ENCODE data around the gene PLCB2. TPM values are rescaled to one million over a fixed set of nuclear protein-coding genes. Genes with fewer than 3 reads are reported as not detected.

Gene PLCB2
- total RNA-seq, 1 donor from 2014 or later = 5.1 TPM

- no peak for DNase-seq (ENCODE audit: extremely low read depth, low read depth, low spot score)
Measured at GRCh38 chr15:40272485-40273056, 35.2 kb downstream of the PLCB2 start.

GRCh38 chr15:40271685-40272484, 35.9 kb downstream of the PLCB2 start:
- DNase-seq (ENCODE audit: extremely low read depth, low read depth, low spot score) = no peak

- DNase-seq (ENCODE audit: extremely low read depth, low read depth, low spot score) = no peak
Measured at GRCh38 chr15:40270246-40270995, 37.3 kb downstream of the PLCB2 start.

GRCh38 chr15:40269604-40270003, 38.1 kb downstream of the PLCB2 start:
- no peak for DNase-seq (ENCODE audit: extremely low read depth, low read depth, low spot score)

GRCh38 chr15:40267670-40268069, 40.1 kb downstream of the PLCB2 start:
- DNase-seq (ENCODE audit: extremely low read depth, low read depth, low spot score) = no peak

- DNase-seq (ENCODE audit: extremely low read depth, low read depth, low spot score) = peak; percentile 51
Measured at GRCh38 chr15:40266828-40267304, 40.9 kb downstream of the PLCB2 start.

DNA sequence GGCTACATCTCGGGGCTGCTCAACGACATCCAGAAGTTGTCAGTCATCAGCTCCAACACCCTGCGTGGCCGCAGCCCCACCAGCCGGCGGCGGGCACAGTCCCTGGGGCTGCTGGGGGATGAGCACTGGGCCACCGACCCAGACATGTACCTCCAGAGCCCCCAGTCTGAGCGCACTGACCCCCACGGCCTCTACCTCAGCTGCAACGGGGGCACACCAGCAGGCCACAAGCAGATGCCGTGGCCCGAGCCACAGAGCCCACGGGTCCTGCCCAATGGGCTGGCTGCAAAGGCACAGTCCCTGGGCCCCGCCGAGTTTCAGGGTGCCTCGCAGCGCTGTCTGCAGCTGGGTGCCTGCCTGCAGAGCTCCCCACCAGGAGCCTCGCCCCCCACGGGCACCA, 41.9 kb downstream of the PLCB2 start:
- no peak for DNase-seq (ENCODE audit: extremely low read depth, low read depth, low spot score)

- DNase-seq (ENCODE audit: extremely low read depth, low read depth, low spot score) = no peak
Measured at GRCh38 chr15:40265355-40265754, 42.4 kb downstream of the PLCB2 start.

DNA sequence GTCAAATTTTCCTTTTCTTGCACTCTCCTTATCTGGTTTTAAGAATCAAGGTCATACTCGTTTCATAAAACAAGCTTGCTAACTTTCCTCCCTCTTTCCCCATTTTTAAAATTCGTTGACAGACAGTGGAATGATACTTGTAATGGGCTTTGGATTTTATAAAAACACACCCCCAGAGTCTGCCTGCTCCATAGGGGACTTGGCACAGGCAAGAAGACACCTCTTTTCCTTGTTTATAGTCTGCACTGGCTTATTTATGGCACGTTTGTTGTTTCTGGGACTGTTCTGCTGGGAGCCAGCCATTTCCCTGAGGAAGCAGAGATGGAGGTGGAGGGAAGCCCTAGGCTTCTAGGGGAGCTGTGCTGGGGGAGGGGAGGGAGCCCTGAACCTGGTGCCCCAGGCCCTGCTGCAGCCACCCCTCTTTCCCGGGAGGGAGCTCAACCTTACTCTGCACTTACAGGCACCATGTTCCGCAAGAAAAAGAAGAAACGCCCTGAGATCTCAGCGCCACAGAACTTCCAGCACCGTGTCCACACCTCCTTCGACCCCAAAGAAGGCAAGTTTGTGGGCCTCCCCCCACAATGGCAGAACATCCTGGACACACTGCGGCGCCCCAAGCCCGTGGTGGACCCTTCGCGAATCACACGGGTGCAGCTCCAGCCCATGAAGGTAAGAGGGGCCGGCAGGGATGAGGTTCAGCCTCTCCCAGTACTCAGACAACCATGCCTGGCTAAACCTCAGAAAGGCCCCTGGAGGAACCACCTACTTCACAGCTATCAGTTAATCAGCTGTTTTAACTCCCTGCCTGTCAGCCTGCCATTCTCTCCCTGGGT, 43.2 kb downstream of the PLCB2 start:
- DNase-seq (ENCODE audit: extremely low read depth, low read depth, low spot score) = no peak

DNA sequence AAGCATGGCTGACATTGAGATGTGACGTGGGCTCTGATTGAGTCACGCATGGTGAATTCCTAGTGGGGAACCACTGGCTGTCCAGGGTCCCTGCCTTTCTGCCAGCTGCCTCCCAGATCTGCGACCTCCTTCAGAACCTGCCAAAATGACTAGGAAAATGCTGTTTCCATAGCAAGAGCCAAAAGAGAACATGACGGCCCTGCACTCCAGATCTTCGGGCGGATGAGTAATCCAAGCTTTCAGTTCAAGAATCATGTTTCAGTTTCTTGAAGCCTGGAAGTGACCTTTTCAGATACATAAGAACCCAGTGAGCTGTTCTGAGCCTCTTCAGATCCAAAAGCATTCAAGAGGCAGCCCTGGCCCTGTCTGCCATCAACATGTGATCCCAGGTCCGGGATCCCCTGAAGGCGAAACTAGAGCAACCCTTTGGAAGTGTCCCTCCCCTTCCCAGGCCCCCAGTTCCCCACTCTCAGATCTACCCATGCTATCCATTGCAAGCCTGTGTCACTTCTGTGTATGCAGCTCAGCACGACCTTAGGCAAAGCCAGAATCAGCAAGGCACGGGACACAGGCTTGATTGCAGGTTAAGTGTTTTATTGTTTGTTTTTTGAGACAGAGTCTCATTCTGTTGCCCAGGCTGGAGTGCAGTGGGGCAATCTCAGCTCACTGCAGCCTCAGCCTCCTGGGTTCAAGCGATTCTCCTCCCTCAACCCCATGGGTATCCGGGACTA, 44.5 kb downstream of the PLCB2 start:
- no peak for DNase-seq (ENCODE audit: extremely low read depth, low read depth, low spot score)

DNA sequence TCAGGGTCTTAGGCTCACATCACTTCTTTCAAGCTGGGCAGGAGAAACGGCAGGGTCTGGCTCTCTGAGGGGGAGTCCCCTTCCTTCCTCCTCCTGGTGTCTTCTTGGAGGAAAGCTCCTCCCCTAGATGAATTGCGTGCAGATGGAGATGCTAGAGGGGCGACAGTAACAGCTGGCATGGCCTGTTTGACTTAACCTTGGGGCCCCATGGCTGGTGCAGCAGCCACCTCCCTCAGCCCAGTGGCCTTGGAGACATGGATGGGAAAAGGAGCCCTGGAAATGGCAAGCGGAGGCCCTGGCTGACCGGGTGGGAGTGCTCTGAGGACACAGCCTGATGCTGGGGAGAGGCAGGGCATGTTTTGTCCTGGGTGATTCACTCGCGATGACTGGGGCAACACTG, 48.7 kb downstream of the PLCB2 start:
- DNase-seq (ENCODE audit: extremely low read depth, low read depth, low spot score) = no peak

GRCh38 chr15:40258544-40258943, 49.2 kb downstream of the PLCB2 start:
- DNase-seq (ENCODE audit: extremely low read depth, low read depth, low spot score) = no peak

- no peak for DNase-seq (ENCODE audit: extremely low read depth, low read depth, low spot score)
Measured at GRCh38 chr15:40257656-40258450, 49.9 kb downstream of the PLCB2 start.

DNA sequence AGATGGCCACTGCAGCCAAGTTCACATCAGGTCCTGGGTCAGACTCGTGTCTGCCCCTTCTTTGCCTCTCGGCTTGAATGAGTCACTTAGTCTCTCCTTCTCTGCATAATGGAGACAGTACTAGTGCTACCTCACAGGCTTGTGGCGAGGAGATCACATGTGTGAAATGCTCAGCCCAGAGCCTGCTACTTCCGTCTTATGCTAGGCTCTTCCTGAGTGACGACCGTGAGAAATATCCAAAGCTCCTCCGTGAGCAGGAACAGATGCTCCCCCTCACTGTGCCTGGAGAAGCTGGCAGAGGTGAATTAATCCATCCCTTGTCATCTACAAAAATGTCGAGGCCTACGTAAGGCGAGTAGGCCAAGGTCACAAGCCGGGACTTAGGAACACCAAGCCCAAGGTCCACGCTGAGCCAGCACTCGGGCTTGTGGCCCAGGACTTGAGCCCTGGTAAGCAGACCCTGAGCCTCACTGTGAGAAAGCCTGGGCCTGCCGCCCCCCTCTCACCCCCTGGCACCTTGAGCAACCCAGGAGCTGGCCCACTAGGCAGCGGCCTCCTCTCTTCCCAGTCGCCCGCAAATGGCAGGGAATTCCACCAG, 51.0 kb downstream of the PLCB2 start:
- no peak for DNase-seq (ENCODE audit: extremely low read depth, low read depth, low spot score)

GRCh38 chr15:40255033-40255432, 52.7 kb downstream of the PLCB2 start:
- DNase-seq (ENCODE audit: extremely low read depth, low read depth, low spot score) = no peak

- no peak for DNase-seq (ENCODE audit: extremely low read depth, low read depth, low spot score)
Measured at GRCh38 chr15:40254452-40254851, 53.3 kb downstream of the PLCB2 start.

GRCh38 chr15:40253167-40253790, 54.5 kb downstream of the PLCB2 start:
- no peak for DNase-seq (ENCODE audit: extremely low read depth, low read depth, low spot score)

- no peak for DNase-seq (ENCODE audit: extremely low read depth, low read depth, low spot score)
Measured at GRCh38 chr15:40252438-40253166, 55.1 kb downstream of the PLCB2 start.
